K562 (cell line): ENCODE data around the gene SERPIND1. TPM values are rescaled to one million over a fixed set of nuclear protein-coding genes. Genes with fewer than 3 reads are reported as not detected.

Experiments used
- ATAC-seq: fragments of 200-7000 bp; cut with Tn5 transposase; 3 replicates; pipeline ENCODE4 v1.9.1; 2020; ENCODE audit warnings: moderate library complexity
- BruUV-seq: library from RNA; stranded (reverse); fragments of 400-500 nt; replicated peaks from 2 replicates; lab custom pipeline; 2021; lab: Mats Ljungman, UMichigan
- CTCF ChIA-PET: fragments of 300-600 bp; formaldehyde crosslinking; extraction: SDS; loops from one replicate; lab custom pipeline; 2021; ENCODE audit warnings: low intra/inter-chr PET ratio; lab: Yijun Ruan, JAX
- POLR2A ChIA-PET: fragments of 300-600, 350-650 bp; sonication (Branson Sonifier 250); formaldehyde crosslinking; extraction: SDS; loops from one replicate; lab custom pipeline; 2021; ENCODE audit warnings: antibody characterized with exemption, inconsistent platforms; lab: Yijun Ruan, JAX
- DNase-seq, 4 experiments: peaks; one replicate each; pipeline versions ENCODE4 v3.0.0 to v3.0.0-alpha.2; 2011 to 2018; ENCODE audit warnings: low spot score in 3 of 4, mixed read lengths in 3 of 4; ENCODE audit errors: extremely low read depth in 1 of 4
- FAIRE-seq: peaks from 2 replicates; lab custom pipeline; 2011; peaks lifted over from hg19 to GRCh38; lab: Jason Lieb, UNC
- H2AFZ ChIP-seq: 2 replicates; pipeline ENCODE4 v1.6.0; 2011; ENCODE audit warnings: low read depth, low read length, control low read depth, inconsistent platforms
- H3K27ac ChIP-seq: fragments of 200-600 bp; 3 replicates; pipeline ENCODE4 v1.8.0; 2011; ENCODE audit warnings: low read depth, mild to moderate bottlenecking, control low read depth, inconsistent platforms, low read length, moderate library complexity, mixed read lengths; ENCODE audit errors: extremely low read depth
- H3K27me3 ChIP-seq, 2 experiments: fragments of 300-600 bp in 1 of 2; 2 replicates in 1 of 2; 3 replicates in 1 of 2; pipeline versions ENCODE4 v1.6.0 to v1.8.0; 2011; ENCODE audit warnings: inconsistent platforms in 2 of 2, low read length in 2 of 2, mild to moderate bottlenecking in 1 of 2, mixed read lengths in 1 of 2, moderate library complexity in 1 of 2; ENCODE audit not compliant: control insufficient read depth in 2 of 2, insufficient read depth in 2 of 2
- H3K36me3 ChIP-seq: fragments of 300-600 bp; 3 replicates; pipeline ENCODE4 v1.8.0; 2011; ENCODE audit warnings: mild to moderate bottlenecking, low read length, inconsistent platforms; ENCODE audit not compliant: control insufficient read depth, insufficient read depth
- H3K4me1 ChIP-seq, 2 experiments: fragments of 200-600 bp in 1 of 2; replicated peaks in 1 of 2; 2 replicates in 1 of 2; 3 replicates in 1 of 2; pipeline versions ENCODE4 v1.5.1 to v1.8.0; 2011; ENCODE audit warnings: inconsistent platforms in 2 of 2, low read length in 2 of 2, mild to moderate bottlenecking in 1 of 2, mixed read lengths in 1 of 2, moderate library complexity in 1 of 2; ENCODE audit not compliant: control insufficient read depth in 2 of 2, insufficient read depth in 2 of 2
- H3K4me2 ChIP-seq: 2 replicates; pipeline ENCODE4 v1.6.1; 2011; ENCODE audit warnings: low read length, control low read depth, inconsistent platforms, mixed read lengths; ENCODE audit not compliant: insufficient read depth
- H3K4me3 ChIP-seq: fragments of 200-600 bp; sonication (generic), shearing (Covaris generic); 2 replicates; pipeline ENCODE4 v1.5.1; 2016; ENCODE audit warnings: control low read depth, inconsistent platforms
- H3K79me2 ChIP-seq: fragments of 200-600 bp; 3 replicates; pipeline ENCODE4 v1.8.0; 2011; ENCODE audit warnings: low read length, inconsistent platforms; ENCODE audit not compliant: control insufficient read depth, insufficient read depth
- H3K9ac ChIP-seq, 2 experiments: 2 replicates each; pipeline versions ENCODE4 v1.6.0 to v1.6.1; 2011; ENCODE audit warnings: low read depth in 2 of 2, low read length in 2 of 2, control low read depth in 1 of 2, inconsistent platforms in 1 of 2, mild to moderate bottlenecking in 1 of 2, mixed read lengths in 1 of 2; ENCODE audit not compliant: insufficient read depth in 1 of 2
- H3K9me1 ChIP-seq: one replicate; pipeline ENCODE4 v1.6.0; 2011; ENCODE audit warnings: inconsistent platforms, mild to moderate bottlenecking, low read length, moderate library complexity; ENCODE audit not compliant: control insufficient read depth, insufficient read depth
- H3K9me3 ChIP-seq: replicated peaks from 2 replicates; pipeline ENCODE4 v1.5.1; 2011; ENCODE audit warnings: low read depth, low read length, inconsistent platforms; ENCODE audit not compliant: control insufficient read depth, insufficient read depth
- H4K20me1 ChIP-seq: replicated peaks from 2 replicates; pipeline ENCODE4 v1.6.1; 2011; ENCODE audit warnings: low read length, inconsistent platforms, mixed read lengths; ENCODE audit not compliant: control insufficient read depth, insufficient read depth
- COPS2 ChIP-seq: fragments of 450-650 bp; conservative IDR thresholded peaks from 2 replicates; pipeline ENCODE4 v1.6.1; 2016; ENCODE audit warnings: mild to moderate bottlenecking, moderate library complexity
- CREM ChIP-seq: IDR thresholded peaks from 2 replicates; pipeline ENCODE4 v1.6.1; 2014; ENCODE audit warnings: antibody characterized with exemption, low read depth
- FOXP1 ChIP-seq: sonication (generic); formaldehyde crosslinking; IDR thresholded peaks from 2 replicates; pipeline ENCODE4 v1.8.0; 2022; ENCODE audit warnings: mild to moderate bottlenecking, missing genetic modification reagents
- KAT2B ChIP-seq: IDR thresholded peaks from one replicate; pipeline ENCODE4 v1.6.1; 2012; ENCODE audit warnings: low read depth, mild to moderate bottlenecking, control low read depth, inconsistent platforms, low read length, moderate library complexity
- NFRKB ChIP-seq: fragments of 450-650 bp; IDR thresholded peaks from 2 replicates; pipeline ENCODE4 v1.6.1; 2016; ENCODE audit warnings: low read depth
- NR2C1 ChIP-seq, 2 experiments: fragments of 450-650 bp; IDR thresholded peaks; 2 replicates each; pipeline ENCODE4 v1.6.1; 2017; ENCODE audit warnings: mild to moderate bottlenecking in 2 of 2, antibody characterized with exemption in 1 of 2, inconsistent platforms in 1 of 2, missing compliant biosample characterization in 1 of 2, missing genetic modification characterization in 1 of 2
- SETDB1 ChIP-seq: IDR thresholded peaks from one replicate; pipeline ENCODE4 v1.6.1; 2012; ENCODE audit warnings: low read length, control low read depth, inconsistent platforms
- SMARCA5 ChIP-seq: fragments of 450-650 bp; IDR thresholded peaks from 2 replicates; pipeline ENCODE4 v1.6.1; 2016
- SMARCE1 ChIP-seq: fragments of 450-650 bp; IDR thresholded peaks from 2 replicates; pipeline ENCODE4 v1.7.1; 2016; ENCODE audit warnings: mild to moderate bottlenecking
- SRSF7 ChIP-seq: fragments of 200-400 bp; formaldehyde crosslinking; optimal IDR thresholded peaks from 2 replicates; pipeline ENCODE3; 2017; ENCODE audit warnings: mild to moderate bottlenecking, low read depth, low read length
- STAG1 ChIP-seq: sonication (generic); formaldehyde crosslinking; IDR thresholded peaks from 2 replicates; pipeline ENCODE4 v1.5.0; 2020; ENCODE audit warnings: missing genetic modification reagents, borderline replicate concordance
- TEAD4 ChIP-seq, 2 experiments: sonication (generic) in 1 of 2; formaldehyde crosslinking in 1 of 2; IDR thresholded peaks; 2 replicates each; pipeline versions ENCODE4 v1.6.1 to v1.8.0; 2012 to 2022; ENCODE audit warnings: borderline replicate concordance in 1 of 2, inconsistent platforms in 1 of 2, low read length in 1 of 2, mild to moderate bottlenecking in 1 of 2, missing genetic modification reagents in 1 of 2
- ZC3H11A ChIP-seq: IDR thresholded peaks from 2 replicates; pipeline ENCODE4 v1.6.1; 2012; ENCODE audit warnings: low read depth, low read length, improper control_type of control experiment
- ZNF282 ChIP-seq: sonication (generic); formaldehyde crosslinking; IDR thresholded peaks from 2 replicates; pipeline ENCODE4 v1.8.1; 2023; ENCODE audit warnings: missing genetic modification reagents
- ZNF77 ChIP-seq: fragments of 250-450 bp; sonication (Bioruptor Pico); IDR thresholded peaks from 2 replicates; pipeline ENCODE4 v1.5.0; 2020
- WGBS: fragments of 100-300 bp; shearing (Covaris generic); methylation state at CpG from one replicate; pipeline ENCODE4 v1.1.6; 2016; ENCODE audit warnings: low coverage, mixed read lengths; ENCODE audit not compliant: insufficient coverage; ENCODE audit errors: missing lambda C conversion rate; 5-methylcytosine and 5-hydroxymethylcytosine counted together
- in situ Hi-C: fragments of 300-500 bp; cut with MboI; formaldehyde crosslinking; loops from 4 replicates; pipeline ENCODE4 v1.15.0; 2018; ENCODE audit warnings: inconsistent platforms, mixed read lengths
- intact Hi-C: fragments of 100-400 bp; cut with micrococcal nuclease; formaldehyde crosslinking; loops from 2 replicates; pipeline ENCODE4 v1.14.2; 2022
- polyA plus RNA-seq, 8 experiments: library from polyadenylated mRNA; depleted of rRNA in 4 of 8; stranded (reverse) in 5 of 8; unstranded in 3 of 8; fragments of >200 nt; fragmentation: Nextera tagmentation in 2 of 8; fragmentation: Illumina TruSeq in 1 of 8; extraction: Ambion mirVana in 2 of 8; extraction: Trizol in 1 of 8; gene quantifications; 2 replicates each; pipeline versions ENCODE4 v1.2.1 to v1.2.3, GENCODE V29; 2011 to 2014; ENCODE audit warnings: inconsistent platforms in 1 of 8, missing spikeins in 1 of 8
- total RNA-seq, 7 experiments: library from RNA; depleted of rRNA in 6 of 7; stranded (reverse); fragments of >200 nt in 6 of 7; fragmentation: Illumina TruSeq in 2 of 7; extraction: Trizol in 2 of 7; gene quantifications; 2 replicates each; pipeline versions ENCODE4 v1.2.1 to v1.2.3, GENCODE V29; 2011 to 2021; ENCODE audit warnings: low replicate concordance in 1 of 7
- TF ChIP-seq, protein P1 (sequence below): fragments of 200-800 bp; sonication (Bioruptor generic); IDR thresholded peaks from 2 replicates; pipeline ENCODE4 v1.6.1; 2017; ENCODE audit warnings: missing genetic modification characterization, missing compliant biosample characterization
- TF ChIP-seq, protein P2 (sequence below): fragments of 250-450 bp; sonication (Bioruptor Pico); IDR thresholded peaks from 2 replicates; pipeline ENCODE4 v1.9.0; 2021; ENCODE audit warnings: mild to moderate bottlenecking

The SERPIND1 gene
- total and polyA plus RNA-seq, 9 of the 15 experiments (the other 6 are each of a cell fraction or from before 2014, with no cell fraction given) = 0.04 to 0.11 (median 0.09) TPM; not detected in 6

DNA sequence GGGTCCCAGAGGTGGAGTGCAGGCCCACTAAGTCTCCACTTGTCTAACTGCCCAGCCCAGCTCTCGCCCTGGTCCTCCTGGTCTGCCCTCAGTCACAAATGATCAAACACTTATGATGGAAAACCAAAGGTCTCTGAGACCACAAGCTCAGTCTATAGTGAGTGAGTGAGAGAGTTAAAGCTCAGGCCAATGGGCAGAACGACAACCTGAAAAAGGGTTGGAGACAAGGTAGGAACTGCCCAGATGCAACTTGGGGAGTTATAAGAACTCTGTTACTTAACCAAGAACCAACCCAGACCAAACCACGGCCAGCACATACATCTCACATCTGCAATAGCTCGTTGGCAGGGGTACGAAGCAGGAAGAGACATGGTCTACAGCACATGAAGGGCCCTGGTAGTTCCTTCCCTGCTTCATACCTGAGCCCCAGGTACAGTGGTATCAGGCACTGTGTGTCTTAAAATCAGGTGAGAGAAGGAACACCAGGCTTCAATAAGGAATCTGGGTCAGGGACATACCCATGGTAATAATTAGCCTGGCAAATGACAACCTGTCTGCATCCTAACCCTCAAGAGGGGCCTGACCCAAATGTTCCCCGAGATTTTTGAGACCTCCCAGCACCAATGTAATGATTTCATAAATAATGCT lies 35.7 kb downstream of the SERPIND1 start (continued):
- TF ChIP-seq, protein P1, sequence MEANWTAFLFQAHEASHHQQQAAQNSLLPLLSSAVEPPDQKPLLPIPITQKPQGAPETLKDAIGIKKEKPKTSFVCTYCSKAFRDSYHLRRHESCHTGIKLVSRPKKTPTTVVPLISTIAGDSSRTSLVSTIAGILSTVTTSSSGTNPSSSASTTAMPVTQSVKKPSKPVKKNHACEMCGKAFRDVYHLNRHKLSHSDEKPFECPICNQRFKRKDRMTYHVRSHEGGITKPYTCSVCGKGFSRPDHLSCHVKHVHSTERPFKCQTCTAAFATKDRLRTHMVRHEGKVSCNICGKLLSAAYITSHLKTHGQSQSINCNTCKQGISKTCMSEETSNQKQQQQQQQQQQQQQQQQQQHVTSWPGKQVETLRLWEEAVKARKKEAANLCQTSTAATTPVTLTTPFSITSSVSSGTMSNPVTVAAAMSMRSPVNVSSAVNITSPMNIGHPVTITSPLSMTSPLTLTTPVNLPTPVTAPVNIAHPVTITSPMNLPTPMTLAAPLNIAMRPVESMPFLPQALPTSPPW (CRISPR knock-in tag) = no peak
- TF ChIP-seq, all 486 proteins: peak for 13

DNA sequence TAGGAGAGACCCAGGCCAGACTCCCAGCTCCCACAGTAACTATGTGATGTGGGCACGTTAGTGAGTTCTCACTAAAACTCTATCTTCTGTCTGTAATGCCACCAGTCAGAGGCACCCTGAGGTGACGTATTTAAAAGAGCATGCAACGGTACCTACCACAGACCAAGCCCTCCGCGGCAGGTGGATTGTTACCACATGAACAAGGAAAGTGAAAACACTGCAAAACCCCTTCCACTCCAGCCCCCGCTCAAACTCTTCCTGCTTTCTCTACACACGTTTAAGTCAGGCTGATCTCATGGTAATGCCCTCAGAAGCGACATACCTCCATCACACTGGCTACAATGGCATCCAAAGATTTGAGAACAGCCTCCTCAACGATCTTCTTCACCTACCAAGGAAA lies 36.7 kb downstream of the SERPIND1 start:
- H3K9me3 ChIP-seq = no peaks in the 10 kb centered on the region
- POLR2A ChIA-PET = interaction anchor here (0.9 to 15.3 kb wide), 9 partner anchors 8 to 188 kb away, joined by 3 to 172 read pairs (median 3); partner anchors contain the start of gene CRKL
- peaks cover 77% of the 10 kb centered on the region for H3K36me3 ChIP-seq
- no peaks in the 10 kb centered on the region for H3K9me1 ChIP-seq
- no peak overlapping the region for H2AFZ ChIP-seq
- no TSS peak for BruUV-seq
- no peak overlapping the region for H3K4me3 ChIP-seq
- ATAC-seq (no peak), FAIRE-seq (no peak), DNase-seq (no peak)
- H3K4me1 ChIP-seq = peaks cover 3 to 13% of the 10 kb centered on the region in 2 experiments; a peak in 3 of 5 replicates
- H3K27me3 ChIP-seq = no peaks in the 10 kb centered on the region
- intact Hi-C loops (no loop called here), in situ Hi-C loops (no loop called here)
- WGBS = 67% methylated on average over 9 of the region's 9 CpGs
- no peaks in the 10 kb centered on the region for H3K79me2 ChIP-seq
- CTCF ChIA-PET = no interaction called here
- no peak overlapping the region for H3K9ac ChIP-seq
- H3K27ac ChIP-seq = no peak overlapping the region
- peaks cover 5% of the 10 kb centered on the region; the same call in 1 of the 2 replicates for H4K20me1 ChIP-seq
- H3K4me2 ChIP-seq = no peak overlapping the region
- no peak for TF ChIP-seq SMARCE1
- no peak for TF ChIP-seq STAG1 (CRISPR knock-in tag)
- no peak for TF ChIP-seq SMARCA5
- TF ChIP-seq CREM = no peak
- TF ChIP-seq SETDB1 = peak; percentile 73
- no peak for TF ChIP-seq ZNF77
- no peak for TF ChIP-seq FOXP1
- TF ChIP-seq COPS2 = no peak
- no peak for TF ChIP-seq NR2C1 (IDR thresholded peaks at IDR 0.05)
- no peak for TF ChIP-seq NR2C1 (tag; IDR thresholded peaks at IDR 0.05)
- peak; percentile 42; the same call in 1 of the 2 replicates for TF ChIP-seq ZC3H11A
- no peak for TF ChIP-seq ZNF282 (CRISPR knock-in tag)
- TF ChIP-seq, protein P2, sequence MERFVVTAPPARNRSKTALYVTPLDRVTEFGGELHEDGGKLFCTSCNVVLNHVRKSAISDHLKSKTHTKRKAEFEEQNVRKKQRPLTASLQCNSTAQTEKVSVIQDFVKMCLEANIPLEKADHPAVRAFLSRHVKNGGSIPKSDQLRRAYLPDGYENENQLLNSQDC (CRISPR knock-in tag) = no peak
- TF ChIP-seq NFRKB = no peak
- TF ChIP-seq, protein P1 (CRISPR knock-in tag) = no peak
- TF ChIP-seq SRSF7 = no peak
- no peak for TF ChIP-seq TEAD4 (IDR thresholded peaks at IDR 0.05; ENCODE audit: low read length)
- TF ChIP-seq TEAD4 (CRISPR knock-in tag; IDR thresholded peaks at IDR 0.05; ENCODE audit: borderline replicate concordance) = 0 out of 2 replicates have a peak, but pooled peaks have one; percentile 52
- no peak for TF ChIP-seq KAT2B
